Left ventricle myocardium inferior (tissue), 1 donor: ENCODE measurements around the gene HIVEP2. TPM values are rescaled to one million over a fixed set of nuclear protein-coding genes. Genes with fewer than 3 reads are reported as not detected.

Experiments
- DNase-seq: peaks from one replicate; pipeline ENCODE4 v3.0.0-alpha.2; 2020
- H3K27ac ChIP-seq: fragments of 200-600 bp; replicated peaks from 2 replicates; pipeline ENCODE4 v1.8.0; 2021
- H3K27me3 ChIP-seq: fragments of 200-600 bp; 2 replicates; pipeline ENCODE4 v1.8.0; 2021; ENCODE audit warnings: low read depth
- H3K36me3 ChIP-seq: fragments of 200-600 bp; 2 replicates; pipeline ENCODE4 v1.8.0; 2021
- H3K4me1 ChIP-seq: fragments of 200-600 bp; 2 replicates; pipeline ENCODE4 v1.8.0; 2021
- H3K4me3 ChIP-seq: fragments of 200-600 bp; 2 replicates; pipeline ENCODE4 v1.8.0; 2021; ENCODE audit warnings: mild to moderate bottlenecking, moderate library complexity
- H3K9me3 ChIP-seq: fragments of 200-600 bp; replicated peaks from 2 replicates; pipeline ENCODE4 v1.8.0; 2021
- intact Hi-C: fragments of 100-400 bp; cut with micrococcal nuclease; formaldehyde crosslinking; loops from one replicate; pipeline ENCODE4 v1.11.0; 2022
- total RNA-seq: library from RNA; stranded (reverse); fragmentation: NEBNext Ultra II Directional; extraction: Animal tissue kit (Norgen Biotek cat#: 25700); gene quantifications from one replicate; pipeline ENCODE4 v1.2.1, GENCODE V29; 2021
- TF ChIP-seq, protein P1 (sequence below): fragments of 200-600 bp; IDR thresholded peaks from 2 replicates; pipeline ENCODE4 v1.8.0; 2021; ENCODE audit warnings: antibody characterized with exemption, mild to moderate bottlenecking, borderline replicate concordance
- donor health status: DM: no; HTN: yes; CAD: no; lungs with severe emphysema.

HIVEP2 gene
- total RNA-seq, 1 donor from 2014 or later, result 16.2 TPM

DNA sequence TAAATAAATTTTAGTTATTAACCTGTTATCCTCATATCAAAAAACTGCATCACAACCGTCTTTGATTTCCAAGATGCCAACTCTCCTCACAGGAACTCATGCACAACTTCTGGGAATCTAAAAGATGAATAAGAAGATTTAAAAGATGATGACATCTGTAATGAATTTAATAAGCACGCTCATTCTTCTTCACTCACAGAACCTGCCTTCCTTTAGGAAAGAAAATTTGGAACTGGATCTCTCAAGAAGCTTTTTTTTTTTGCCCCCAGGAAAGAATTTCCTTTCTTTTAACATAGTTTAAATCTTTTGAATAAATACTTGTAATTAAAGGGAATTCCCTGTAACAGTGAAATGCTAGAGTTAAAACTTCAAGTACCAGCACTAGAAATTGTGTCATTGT lies 161.5 kb downstream of the HIVEP2 start:
- Histone ChIP-seq H3K27me3 (no peaks in the 10 kb centered on the region), H3K9me3 (no peaks in the 10 kb centered on the region), H3K4me1 (peaks cover 8% of the 10 kb centered on the region), H3K4me3 (no peak overlapping the region), H3K27ac (no peak overlapping the region), H3K36me3 (no peaks in the 10 kb centered on the region)
- intact Hi-C loops, result no loop called here
- TF ChIP-seq, protein P1, sequence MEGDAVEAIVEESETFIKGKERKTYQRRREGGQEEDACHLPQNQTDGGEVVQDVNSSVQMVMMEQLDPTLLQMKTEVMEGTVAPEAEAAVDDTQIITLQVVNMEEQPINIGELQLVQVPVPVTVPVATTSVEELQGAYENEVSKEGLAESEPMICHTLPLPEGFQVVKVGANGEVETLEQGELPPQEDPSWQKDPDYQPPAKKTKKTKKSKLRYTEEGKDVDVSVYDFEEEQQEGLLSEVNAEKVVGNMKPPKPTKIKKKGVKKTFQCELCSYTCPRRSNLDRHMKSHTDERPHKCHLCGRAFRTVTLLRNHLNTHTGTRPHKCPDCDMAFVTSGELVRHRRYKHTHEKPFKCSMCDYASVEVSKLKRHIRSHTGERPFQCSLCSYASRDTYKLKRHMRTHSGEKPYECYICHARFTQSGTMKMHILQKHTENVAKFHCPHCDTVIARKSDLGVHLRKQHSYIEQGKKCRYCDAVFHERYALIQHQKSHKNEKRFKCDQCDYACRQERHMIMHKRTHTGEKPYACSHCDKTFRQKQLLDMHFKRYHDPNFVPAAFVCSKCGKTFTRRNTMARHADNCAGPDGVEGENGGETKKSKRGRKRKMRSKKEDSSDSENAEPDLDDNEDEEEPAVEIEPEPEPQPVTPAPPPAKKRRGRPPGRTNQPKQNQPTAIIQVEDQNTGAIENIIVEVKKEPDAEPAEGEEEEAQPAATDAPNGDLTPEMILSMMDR, result no peak
- no peak for DNase-seq

DNA sequence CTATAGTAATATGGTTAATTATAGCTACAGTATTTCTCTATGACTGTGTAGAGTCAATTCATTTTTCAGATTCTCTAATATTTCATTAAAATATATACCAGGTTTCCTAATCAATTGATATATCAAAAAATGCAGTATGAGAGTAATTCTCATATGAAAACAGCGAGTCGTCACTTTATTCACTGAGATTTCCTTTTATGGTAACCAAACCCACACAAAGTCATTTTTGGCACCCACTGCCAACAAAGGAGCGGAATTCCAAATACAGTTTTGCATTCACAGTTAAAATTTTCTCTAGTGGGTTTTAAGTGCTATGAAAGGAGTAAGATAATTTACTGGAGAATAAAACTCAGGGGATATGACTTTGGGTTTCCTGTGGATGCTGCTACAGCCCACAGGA lies 163.8 kb downstream of the HIVEP2 start:
- no peak for DNase-seq
- H3K36me3 ChIP-seq, result no peaks in the 10 kb centered on the region
- intact Hi-C loops, result no loop called here
- H3K4me3 ChIP-seq, result no peak overlapping the region
- H3K9me3 ChIP-seq, result no peaks in the 10 kb centered on the region
- H3K4me1 ChIP-seq, result peaks cover 8% of the 10 kb centered on the region
- TF ChIP-seq, protein P1, result no peak
- no peak overlapping the region for H3K27ac ChIP-seq
- H3K27me3 ChIP-seq, result no peaks in the 10 kb centered on the region

DNA sequence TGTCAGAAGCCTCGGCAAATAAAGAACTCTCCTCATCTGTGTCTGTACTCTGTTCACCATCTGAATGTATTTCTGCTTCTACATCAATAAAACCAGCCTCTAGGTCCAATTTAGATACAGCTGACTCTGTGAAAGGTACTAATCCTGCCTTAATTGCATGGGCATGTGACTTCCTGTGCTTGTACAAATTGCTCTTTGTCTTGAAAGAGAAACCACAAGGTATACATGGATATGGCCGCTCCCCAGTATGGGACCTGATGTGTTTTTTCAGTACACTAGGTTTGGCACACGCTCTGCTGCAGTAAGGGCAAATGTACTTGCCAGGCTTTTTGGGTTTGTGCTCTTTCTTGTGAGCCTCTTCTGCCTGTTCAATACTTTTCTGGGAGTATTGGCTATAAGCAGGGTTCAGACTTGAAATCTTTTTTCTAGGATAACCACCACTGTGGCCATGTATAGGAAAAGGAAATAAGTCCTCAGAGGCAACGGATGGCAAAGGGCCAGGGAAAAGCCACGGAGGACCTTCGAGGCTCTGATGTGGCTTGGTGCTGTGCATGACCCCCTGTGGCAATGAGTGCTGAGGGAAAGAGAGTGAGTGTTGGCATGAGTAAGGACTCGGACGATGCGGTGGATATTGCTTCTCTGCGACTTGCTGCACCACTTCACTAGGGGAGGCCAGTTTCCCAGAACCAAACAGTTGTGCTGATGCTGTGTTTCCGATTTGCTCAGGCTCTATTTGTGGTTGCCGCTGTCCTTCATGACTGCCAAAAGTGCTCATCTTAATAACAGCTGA lies 170.9 kb downstream of the HIVEP2 start:
- no peak for DNase-seq
- no peak overlapping the region for H3K4me3 ChIP-seq
- no peaks in the 10 kb centered on the region for H3K27me3 ChIP-seq
- no peak overlapping the region for H3K27ac ChIP-seq
- H3K36me3 ChIP-seq, result peaks cover 58% of the 10 kb centered on the region
- H3K9me3 ChIP-seq, result no peaks in the 10 kb centered on the region
- intact Hi-C loops, result no loop called here
- H3K4me1 ChIP-seq, result no peaks in the 10 kb centered on the region
- TF ChIP-seq, protein P1, result no peak

DNA sequence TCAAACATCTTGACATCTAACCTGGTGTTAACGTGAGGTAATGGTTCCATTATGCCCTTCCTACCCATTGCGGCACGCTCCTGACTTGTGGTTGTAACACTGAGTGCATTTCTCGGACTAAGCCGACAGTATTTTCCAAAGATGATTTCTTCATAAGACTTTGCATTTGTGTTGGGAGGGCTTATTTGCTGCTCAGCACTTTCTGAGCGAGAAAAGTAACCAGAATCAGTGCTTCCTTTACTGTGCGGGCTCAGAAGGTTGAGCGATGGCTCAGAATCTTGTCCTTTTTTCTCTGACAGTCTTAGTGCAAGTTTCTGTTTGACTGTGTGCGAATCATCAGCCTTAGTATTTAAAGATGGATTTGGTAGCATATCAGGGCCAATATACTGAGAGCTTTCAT lies 171.7 kb downstream of the HIVEP2 start:
- H3K36me3 ChIP-seq, result peaks cover 63% of the 10 kb centered on the region
- no peaks in the 10 kb centered on the region for H3K9me3 ChIP-seq
- DNase-seq, result no peak
- H3K4me1 ChIP-seq, result no peaks in the 10 kb centered on the region
- TF ChIP-seq, protein P1, result no peak
- intact Hi-C loops, result no loop called here
- no peak overlapping the region for H3K27ac ChIP-seq
- H3K27me3 ChIP-seq, result no peaks in the 10 kb centered on the region
- H3K4me3 ChIP-seq, result no peak overlapping the region

DNA sequence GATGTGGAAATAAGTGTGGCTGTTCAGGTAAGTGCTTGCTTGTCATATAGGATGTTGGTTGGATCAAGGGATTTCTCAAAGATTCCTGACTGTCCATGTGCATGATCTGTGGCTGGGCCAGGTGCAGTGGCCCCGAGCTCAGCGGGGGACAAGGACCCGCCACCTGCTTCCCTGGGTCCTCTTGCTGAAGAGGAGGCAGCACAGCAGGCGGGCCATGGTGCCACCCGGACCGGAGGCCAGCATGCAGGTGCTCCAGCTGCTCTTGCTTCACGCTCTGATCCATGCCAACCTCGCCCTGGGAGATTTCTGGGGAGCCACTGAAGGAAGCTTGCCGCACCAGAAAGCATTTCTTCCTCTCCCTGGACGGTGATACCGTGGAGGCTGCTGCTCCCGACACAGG lies 173.8 kb downstream of the HIVEP2 start:
- peaks cover 76% of the 10 kb centered on the region for H3K36me3 ChIP-seq
- no peak for DNase-seq
- H3K4me1 ChIP-seq, result no peaks in the 10 kb centered on the region

More for the DNA sequence above, 173.8 kb downstream of the HIVEP2 start:
- Histone ChIP-seq H3K27ac (no peak overlapping the region), H3K4me3 (no peak overlapping the region), H3K9me3 (no peaks in the 10 kb centered on the region), H3K27me3 (no peaks in the 10 kb centered on the region)
- TF ChIP-seq, protein P1, result no peak
- intact Hi-C loops, result no loop called here
